PC-3 (cell line): Measurements from ENCODE around the gene FGFBP2.

ENCODE experiments used
- CTCF ChIP-seq: fragments of 300-600 bp; sonication (generic); conservative IDR thresholded peaks from 2 replicates; pipeline ENCODE4 v1.5.1; 2017; ENCODE audit warnings: antibody characterized with exemption, low read depth, mild to moderate bottlenecking, low read length
- EZH2 ChIP-seq: fragments of 300-600 bp; sonication (generic); IDR thresholded peaks from one replicate; pipeline ENCODE4 v1.6.1; 2017; ENCODE audit warnings: antibody characterized with exemption, mild to moderate bottlenecking, low read length; ENCODE audit not compliant: unreplicated experiment

GRCh38 chr4:16009153-16009552 is 46.2 kb upstream of the FGFBP2 start:
- TF ChIP-seq CTCF (no peak), EZH2 (no peak)
